Adipocyte (in vitro differentiated cells): ENCODE data around the gene DBNDD2.

Source experiments
- DNase-seq: peaks from one replicate; pipeline ENCODE4 v3.0.0-alpha.2; 2015; ENCODE audit warnings: low read depth
- H3K27me3 ChIP-seq: replicated peaks from 2 replicates; pipeline ENCODE4 v1.7.0; 2013; ENCODE audit warnings: mild to moderate bottlenecking, low read length, moderate library complexity; ENCODE audit not compliant: control insufficient read depth, insufficient read depth
- H3K36me3 ChIP-seq: 2 replicates; pipeline ENCODE4 v1.7.0; 2013; ENCODE audit warnings: low read length, mild to moderate bottlenecking, moderate library complexity; ENCODE audit not compliant: control insufficient read depth, insufficient read depth, severe bottlenecking
- H3K4me1 ChIP-seq: 2 replicates; pipeline ENCODE4 v1.7.0; 2013; ENCODE audit warnings: mild to moderate bottlenecking, low read length, moderate library complexity; ENCODE audit not compliant: control insufficient read depth, insufficient read depth
- H3K4me3 ChIP-seq: 2 replicates; pipeline ENCODE4 v1.7.0; 2013; ENCODE audit warnings: mild to moderate bottlenecking, low read length, moderate library complexity
- H3K9ac ChIP-seq: 2 replicates; pipeline ENCODE4 v1.7.0; 2013; ENCODE audit warnings: mild to moderate bottlenecking, low read length, moderate library complexity
- H3K9me3 ChIP-seq: 2 replicates; pipeline ENCODE4 v1.7.0; 2013; ENCODE audit warnings: mild to moderate bottlenecking, low read length, moderate library complexity; ENCODE audit not compliant: control insufficient read depth

DBNDD2 gene

GRCh38 chr20:45440891-45441685 lies 33.0 kb downstream of the DBNDD2 start:
- DNase-seq, result no peak
- Histone ChIP-seq H3K4me1 (no peaks in the 10 kb centered on the region), H3K4me3 (no peak overlapping the region), H3K9me3 (no peaks in the 10 kb centered on the region), H3K36me3 (no peaks in the 10 kb centered on the region), H3K27me3 (peaks cover 14% of the 10 kb centered on the region), H3K9ac (no peak overlapping the region)

DNA sequence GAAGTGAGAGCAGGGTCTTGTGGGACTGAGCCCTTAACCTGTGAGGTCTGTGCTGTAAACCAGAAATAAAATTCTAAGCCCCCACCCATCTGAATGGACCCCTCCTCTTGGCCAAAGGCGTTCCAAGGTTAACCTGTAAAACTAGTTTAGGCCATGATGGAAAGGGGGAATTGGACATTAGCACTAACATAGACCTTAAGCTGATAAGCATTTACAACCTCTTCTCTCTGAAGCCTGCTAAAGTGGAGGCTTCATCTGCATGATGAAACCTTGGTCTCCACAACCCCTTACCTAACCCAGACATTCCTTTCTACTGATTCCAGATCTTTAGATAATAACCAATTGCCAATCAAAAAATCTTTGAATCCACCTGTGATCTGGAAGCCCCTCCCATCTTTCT lies 33.7 kb downstream of the DBNDD2 start:
- Histone ChIP-seq H3K27me3 (peaks cover 17% of the 10 kb centered on the region), H3K36me3 (no peaks in the 10 kb centered on the region), H3K4me1 (no peaks in the 10 kb centered on the region), H3K9me3 (no peaks in the 10 kb centered on the region), H3K4me3 (no peak overlapping the region), H3K9ac (no peak overlapping the region)
- DNase-seq, result no peak

DNA sequence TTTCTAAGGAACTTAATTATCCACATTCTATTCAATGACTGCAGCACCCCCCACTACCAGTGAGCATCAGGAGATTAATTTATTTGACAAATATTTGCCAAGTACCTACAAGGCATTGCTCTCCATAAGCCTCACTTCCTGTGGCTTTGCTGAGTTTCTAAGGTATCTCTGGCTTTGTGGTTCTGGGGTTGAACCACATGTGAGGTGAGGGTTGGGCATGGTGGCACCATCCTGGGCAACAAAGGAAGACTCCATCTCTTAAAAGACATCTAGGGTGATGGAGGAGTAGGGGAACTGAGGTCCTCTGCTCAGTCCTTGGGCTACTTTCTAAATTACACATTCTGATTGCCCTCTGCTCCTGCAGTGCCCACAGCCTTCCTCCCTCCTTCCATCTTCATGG lies 36.0 kb downstream of the DBNDD2 start:
- Histone ChIP-seq H3K4me1 (no peaks in the 10 kb centered on the region), H3K9ac (no peak overlapping the region), H3K4me3 (no peak overlapping the region), H3K9me3 (no peaks in the 10 kb centered on the region), H3K27me3 (peaks cover 26% of the 10 kb centered on the region), H3K36me3 (no peaks in the 10 kb centered on the region)
- no peak for DNase-seq

DNA sequence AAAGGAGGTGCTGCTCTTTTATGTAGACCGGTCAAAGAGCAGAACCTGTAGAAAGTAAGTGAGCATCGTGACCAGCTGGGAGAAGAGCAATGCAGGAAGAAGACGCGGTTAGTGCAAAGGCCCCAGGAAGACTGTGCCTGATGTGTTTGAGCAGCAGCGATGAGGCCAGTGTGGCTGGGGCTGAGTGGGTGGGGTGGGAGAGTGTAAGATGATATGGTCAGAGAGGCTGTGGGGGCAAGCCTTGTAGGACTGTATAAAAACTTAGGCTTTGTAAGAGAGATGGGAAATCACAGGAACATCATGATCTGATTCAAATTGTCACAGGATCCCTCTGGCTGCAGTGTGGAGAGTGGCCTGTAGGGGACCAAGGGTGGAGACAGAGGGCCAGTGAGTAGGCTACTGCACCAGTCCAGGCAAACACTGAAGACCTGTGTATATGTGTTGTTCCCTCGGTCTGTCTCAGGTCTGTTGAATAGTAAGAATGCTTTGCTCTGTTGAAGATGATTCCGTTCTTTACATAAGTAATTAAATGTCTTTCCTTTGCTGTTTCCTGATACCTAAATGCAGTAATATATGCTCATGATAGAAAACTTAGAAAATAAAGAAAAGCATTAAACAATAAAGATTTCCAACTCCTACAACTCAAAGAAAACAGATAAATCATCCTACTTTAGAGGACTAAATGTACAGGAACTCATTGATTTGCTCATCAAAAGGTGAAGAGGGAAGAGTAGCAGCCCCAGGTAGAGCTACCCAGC lies 37.9 kb downstream of the DBNDD2 start:
- DNase-seq, result no peak
- Histone ChIP-seq H3K4me3 (no peak overlapping the region), H3K4me1 (peaks cover 10% of the 10 kb centered on the region), H3K27me3 (peaks cover 26% of the 10 kb centered on the region), H3K36me3 (no peaks in the 10 kb centered on the region), H3K9ac (no peak overlapping the region), H3K9me3 (no peaks in the 10 kb centered on the region)

DNA sequence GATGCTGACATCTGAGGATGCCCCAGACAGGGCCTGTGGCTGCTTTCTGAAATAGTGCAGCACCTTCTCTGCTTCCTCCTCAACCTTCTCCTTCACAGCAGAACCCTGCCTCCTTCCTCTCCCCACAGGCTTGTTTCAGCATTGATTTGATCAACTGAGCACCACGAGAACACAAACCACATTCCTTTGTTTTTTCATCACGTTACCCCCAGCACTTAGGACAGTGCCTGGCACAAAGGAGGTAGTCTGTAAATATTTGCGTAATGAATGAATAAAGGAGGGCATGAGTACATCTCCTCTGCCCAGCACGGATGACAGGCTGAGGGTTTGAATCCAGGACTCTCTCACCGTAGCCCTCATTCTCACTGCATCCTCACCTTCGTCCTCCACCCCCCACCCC lies 40.2 kb downstream of the DBNDD2 start:
- no peak for DNase-seq
- Histone ChIP-seq H3K36me3 (no peaks in the 10 kb centered on the region), H3K9ac (no peak overlapping the region), H3K4me3 (no peak overlapping the region), H3K27me3 (peaks cover 34% of the 10 kb centered on the region), H3K4me1 (peaks cover 17% of the 10 kb centered on the region), H3K9me3 (no peaks in the 10 kb centered on the region)

- H3K9ac ChIP-seq, result no peak overlapping the region
- no peak for DNase-seq
- H3K27me3 ChIP-seq, result peaks cover 39% of the 10 kb centered on the region
- H3K4me1 ChIP-seq, result peaks cover 17% of the 10 kb centered on the region
- no peaks in the 10 kb centered on the region for H3K36me3 ChIP-seq
- H3K4me3 ChIP-seq, result no peak overlapping the region
- no peaks in the 10 kb centered on the region for H3K9me3 ChIP-seq
Measured at GRCh38 chr20:45449528-45449927, 41.4 kb downstream of the DBNDD2 start.

GRCh38 chr20:45450097-45450818 lies 42.2 kb downstream of the DBNDD2 start:
- Histone ChIP-seq H3K9me3 (no peaks in the 10 kb centered on the region), H3K4me3 (no peak overlapping the region), H3K4me1 (peaks cover 17% of the 10 kb centered on the region), H3K27me3 (peaks cover 38% of the 10 kb centered on the region), H3K36me3 (no peaks in the 10 kb centered on the region), H3K9ac (no peak overlapping the region)
- DNase-seq, result peak; percentile 69

DNA sequence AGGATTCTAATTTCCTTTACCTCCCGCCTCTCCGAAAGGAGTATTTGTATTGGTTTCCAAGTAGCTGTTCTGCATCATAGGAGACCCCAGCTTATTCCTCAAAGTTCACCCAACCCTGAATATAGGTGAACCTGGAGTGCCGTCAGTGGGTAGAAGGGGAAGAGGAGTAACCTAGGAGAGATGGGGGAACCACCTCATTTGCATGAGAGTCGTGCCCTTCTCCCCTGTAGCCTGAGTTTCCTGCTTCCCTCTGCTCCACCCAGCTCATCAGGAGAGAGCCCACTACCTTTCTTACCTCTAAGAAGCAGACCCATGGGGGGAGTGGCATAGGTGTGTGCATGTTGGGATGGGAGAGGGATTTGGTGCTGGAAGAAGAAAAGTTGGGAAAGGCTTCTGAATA lies 44.1 kb downstream of the DBNDD2 start:
- H3K27me3 ChIP-seq, result peaks cover 37% of the 10 kb centered on the region
- H3K36me3 ChIP-seq, result no peaks in the 10 kb centered on the region
- no peak overlapping the region for H3K4me3 ChIP-seq
- H3K9me3 ChIP-seq, result no peaks in the 10 kb centered on the region
- DNase-seq, result no peak
- H3K4me1 ChIP-seq, result peaks cover 17% of the 10 kb centered on the region
- no peak overlapping the region for H3K9ac ChIP-seq

DNA sequence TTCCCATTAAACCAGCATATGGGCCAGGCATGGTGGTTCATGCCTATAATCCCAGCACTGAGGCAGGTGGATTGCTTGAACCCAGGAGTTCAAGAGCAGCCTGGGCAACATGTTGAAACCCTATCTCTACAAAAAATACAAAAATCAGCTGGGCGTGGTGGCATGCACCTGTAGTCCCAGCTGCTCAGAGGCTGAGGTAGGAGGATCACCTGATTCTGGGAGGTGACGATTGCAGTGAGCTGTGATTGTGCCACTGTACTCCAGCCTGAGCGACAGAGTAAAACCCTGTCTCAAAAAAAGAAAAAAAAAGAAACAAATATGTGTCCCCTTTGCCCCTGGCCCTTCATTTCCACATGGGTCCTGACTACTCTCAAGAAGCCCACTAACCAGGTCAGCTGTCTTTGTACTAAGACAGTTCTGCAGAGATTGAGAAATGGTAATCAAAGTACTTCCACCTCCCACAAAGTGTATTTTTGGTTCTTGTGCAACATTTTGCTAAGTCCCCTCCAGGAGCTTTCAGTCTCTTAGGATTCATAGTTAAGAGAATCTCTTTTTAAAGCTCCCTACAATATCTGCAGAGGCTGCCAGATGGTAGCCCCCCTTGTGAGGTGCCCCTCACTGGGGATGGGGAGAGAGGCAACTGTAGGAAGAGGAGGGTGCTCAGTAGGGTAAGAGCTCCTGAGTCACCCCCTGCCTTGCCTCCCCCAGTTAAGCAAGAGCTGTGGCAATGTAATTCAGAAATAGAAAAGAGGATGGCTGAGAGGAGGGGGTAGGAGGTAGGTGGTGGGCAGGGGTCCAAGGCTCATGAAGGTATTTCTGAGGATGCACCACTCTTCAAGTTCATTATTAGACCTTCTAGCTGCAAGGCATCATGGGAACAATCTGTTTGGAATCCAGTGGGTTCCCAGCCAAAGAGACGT lies 44.9 kb downstream of the DBNDD2 start:
- Histone ChIP-seq H3K4me3 (no peak overlapping the region), H3K9ac (no peak overlapping the region), H3K36me3 (no peaks in the 10 kb centered on the region), H3K9me3 (no peaks in the 10 kb centered on the region), H3K27me3 (peaks cover 33% of the 10 kb centered on the region), H3K4me1 (peaks cover 17% of the 10 kb centered on the region)
- DNase-seq, result no peak

- H3K4me1 ChIP-seq, result peaks cover 7% of the 10 kb centered on the region
- no peak overlapping the region for H3K9ac ChIP-seq
- peaks cover 33% of the 10 kb centered on the region for H3K27me3 ChIP-seq
- DNase-seq, result no peak
- no peaks in the 10 kb centered on the region for H3K9me3 ChIP-seq
- H3K36me3 ChIP-seq, result no peaks in the 10 kb centered on the region
- H3K4me3 ChIP-seq, result no peak overlapping the region
Measured at GRCh38 chr20:45456632-45457031, 48.5 kb downstream of the DBNDD2 start.
